Neural crest cell (in vitro differentiated cells): ENCODE data around the gene ACO2. TPM values are rescaled to one million over a fixed set of nuclear protein-coding genes. Genes with fewer than 3 reads are reported as not detected.

Experiments
- DNase-seq: peaks from one replicate; pipeline ENCODE4 v3.0.0; 2021; ENCODE audit warnings: low read depth, mixed read lengths, low spot score
- H3K27ac Mint-ChIP-seq: one replicate; pipeline ENCODE4 v1.8.0; 2021; ENCODE audit warnings: mild to moderate bottlenecking, mixed read lengths; ENCODE audit not compliant: unreplicated experiment
- H3K27me3 Mint-ChIP-seq: 2 replicates; pipeline ENCODE4 v1.8.0; 2021; ENCODE audit warnings: low read depth, mild to moderate bottlenecking, mixed read lengths
- H3K36me3 Mint-ChIP-seq: 2 replicates; pipeline ENCODE4 v1.8.0; 2021; ENCODE audit warnings: low read depth, mild to moderate bottlenecking, mixed read lengths
- H3K4me1 Mint-ChIP-seq: 2 replicates; pipeline ENCODE4 v1.8.0; 2021; ENCODE audit warnings: mixed read lengths
- H3K4me3 Mint-ChIP-seq: one replicate; pipeline ENCODE4 v1.8.0; 2021; ENCODE audit warnings: mild to moderate bottlenecking, mixed read lengths
- H3K9me3 Mint-ChIP-seq: 2 replicates; pipeline ENCODE4 v1.8.0; 2021; ENCODE audit warnings: mixed read lengths
- total RNA-seq: library from RNA; stranded (reverse); gene quantifications from 2 replicates; pipeline ENCODE4 v1.2.1, GENCODE V29; 2021
- TF ChIP-seq, protein P1 (sequence below): fragments of 200-600 bp; sonication (generic); conservative IDR thresholded peaks from 2 replicates; pipeline ENCODE4 v1.5.0; 2021; ENCODE audit warnings: antibody characterized with exemption, mild to moderate bottlenecking

ACO2 gene
- total RNA-seq, 1 donor from 2014 or later = 80.6 TPM

DNA sequence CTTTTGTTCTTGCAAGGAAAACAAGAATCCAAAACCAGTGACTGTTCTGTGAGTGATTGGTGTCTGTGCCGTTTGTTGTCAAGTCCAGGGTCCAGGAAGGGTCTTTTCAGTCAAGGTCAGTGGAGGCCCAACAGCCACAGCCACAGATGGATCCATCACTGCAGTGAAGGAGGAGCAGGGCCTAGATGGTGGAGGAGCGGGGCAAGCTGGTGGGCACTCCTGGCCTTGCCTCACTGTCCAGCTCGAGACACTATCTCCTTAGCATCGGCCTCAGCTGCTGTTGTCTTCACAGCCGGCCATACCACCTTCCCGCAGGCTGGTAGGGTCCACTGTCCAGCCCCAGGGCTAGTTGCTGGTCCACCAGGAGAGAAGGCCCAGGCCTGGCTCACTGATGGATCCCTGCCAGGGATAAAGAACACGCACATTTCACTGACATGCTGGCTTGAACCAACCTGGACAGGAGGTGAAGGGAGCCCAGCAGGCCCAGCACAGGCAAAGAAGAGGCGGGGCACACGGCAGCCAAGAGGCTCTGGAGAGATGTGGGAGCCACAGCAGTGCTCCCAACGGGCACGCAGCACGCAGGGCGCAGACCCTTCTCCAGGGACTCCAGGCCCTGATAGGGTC, 60.1 kb downstream of the ACO2 start:
- Mint-ChIP-seq H3K36me3 (peaks cover 10% of the 10 kb centered on the region), H3K4me3 (peak overlapping the region; percentile 3), H3K4me1 (no peaks in the 10 kb centered on the region), H3K9me3 (no peaks in the 10 kb centered on the region), H3K27me3 (no peaks in the 10 kb centered on the region), H3K27ac (no peak overlapping the region)
- TF ChIP-seq, protein P1, sequence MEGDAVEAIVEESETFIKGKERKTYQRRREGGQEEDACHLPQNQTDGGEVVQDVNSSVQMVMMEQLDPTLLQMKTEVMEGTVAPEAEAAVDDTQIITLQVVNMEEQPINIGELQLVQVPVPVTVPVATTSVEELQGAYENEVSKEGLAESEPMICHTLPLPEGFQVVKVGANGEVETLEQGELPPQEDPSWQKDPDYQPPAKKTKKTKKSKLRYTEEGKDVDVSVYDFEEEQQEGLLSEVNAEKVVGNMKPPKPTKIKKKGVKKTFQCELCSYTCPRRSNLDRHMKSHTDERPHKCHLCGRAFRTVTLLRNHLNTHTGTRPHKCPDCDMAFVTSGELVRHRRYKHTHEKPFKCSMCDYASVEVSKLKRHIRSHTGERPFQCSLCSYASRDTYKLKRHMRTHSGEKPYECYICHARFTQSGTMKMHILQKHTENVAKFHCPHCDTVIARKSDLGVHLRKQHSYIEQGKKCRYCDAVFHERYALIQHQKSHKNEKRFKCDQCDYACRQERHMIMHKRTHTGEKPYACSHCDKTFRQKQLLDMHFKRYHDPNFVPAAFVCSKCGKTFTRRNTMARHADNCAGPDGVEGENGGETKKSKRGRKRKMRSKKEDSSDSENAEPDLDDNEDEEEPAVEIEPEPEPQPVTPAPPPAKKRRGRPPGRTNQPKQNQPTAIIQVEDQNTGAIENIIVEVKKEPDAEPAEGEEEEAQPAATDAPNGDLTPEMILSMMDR = no peak
- no peak for DNase-seq

DNA sequence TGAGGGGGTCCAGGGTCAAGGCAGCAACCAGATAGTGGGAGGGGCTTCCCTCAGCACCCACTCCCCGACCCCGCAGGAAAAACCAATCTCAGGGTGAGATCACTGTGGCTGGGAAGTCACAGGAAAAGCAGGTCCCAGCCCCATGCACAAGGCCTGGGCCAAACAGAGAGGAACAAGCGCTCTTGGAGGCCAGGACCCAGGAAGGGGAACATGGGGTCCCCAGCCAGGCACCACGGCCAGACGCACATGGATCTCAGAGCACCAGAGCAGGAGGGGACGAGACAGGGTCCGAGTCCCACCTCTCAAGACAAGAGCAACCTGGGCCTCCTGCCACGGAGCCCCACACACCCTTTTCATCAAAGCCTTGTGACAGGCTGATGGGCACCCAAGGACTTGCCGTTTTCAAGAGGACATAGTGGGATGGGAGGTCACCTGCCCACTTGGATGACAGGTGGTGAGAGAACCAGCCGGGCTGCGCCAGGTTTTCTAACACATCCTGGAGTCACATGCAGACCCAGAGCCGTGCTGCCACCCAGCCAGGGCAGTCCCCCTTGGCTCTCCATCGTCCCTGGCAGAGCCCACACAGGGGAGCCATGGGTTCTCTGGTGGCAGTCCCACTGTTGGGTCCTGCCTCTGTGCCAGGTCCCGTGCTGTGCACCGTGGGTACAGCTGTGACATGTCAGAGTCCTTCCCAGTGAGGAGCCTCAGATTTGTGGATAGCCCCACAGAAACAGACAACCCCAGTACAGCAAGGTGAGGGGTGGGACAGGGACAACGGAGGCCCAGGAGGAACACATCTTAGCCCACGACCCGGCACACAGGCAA, 62.2 kb downstream of the ACO2 start:
- Mint-ChIP-seq H3K27me3 (peaks cover 3% of the 10 kb centered on the region), H3K36me3 (peaks cover 13% of the 10 kb centered on the region), H3K9me3 (no peaks in the 10 kb centered on the region), H3K4me1 (no peaks in the 10 kb centered on the region), H3K4me3 (no peak overlapping the region), H3K27ac (peak overlapping the region; percentile 43)
- DNase-seq = no peak
- TF ChIP-seq, protein P1 = no peak

DNA sequence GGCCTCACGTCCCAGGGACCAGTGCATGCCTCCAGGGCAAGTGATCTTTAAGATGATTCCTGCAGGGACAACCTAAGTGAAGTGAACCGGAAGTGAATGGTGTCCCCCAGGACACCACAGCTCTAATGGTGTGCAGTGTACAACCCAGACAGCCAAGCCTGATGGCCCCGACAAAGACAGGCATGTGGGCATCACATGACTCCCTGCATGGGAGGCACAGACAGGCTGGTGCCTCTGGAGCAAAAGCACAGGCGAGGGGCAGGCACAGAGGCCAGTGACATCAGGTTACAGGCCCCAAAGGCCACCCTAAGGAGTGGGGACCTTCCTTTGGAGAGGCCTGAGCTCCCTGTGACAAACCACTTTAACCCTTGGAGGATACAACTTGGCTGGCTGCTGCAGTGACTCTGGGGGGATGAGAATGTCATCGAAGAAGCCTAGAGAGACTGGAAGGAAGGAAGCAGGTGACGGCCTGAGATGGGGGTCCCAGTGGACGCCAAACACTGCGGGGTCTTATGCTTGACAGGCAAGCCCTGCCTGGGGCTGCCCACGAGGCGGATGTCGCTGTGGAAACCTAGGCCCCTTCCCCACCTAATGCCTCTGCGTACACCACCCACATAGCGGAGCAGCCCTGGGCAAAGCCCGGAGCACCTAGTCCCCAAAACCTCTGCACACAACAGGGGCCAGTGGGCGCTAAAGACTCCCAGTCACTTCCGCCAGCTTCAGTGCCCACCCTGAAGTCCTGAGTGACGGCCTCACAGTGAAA, 63.0 kb downstream of the ACO2 start:
- DNase-seq = no peak
- peaks cover 3% of the 10 kb centered on the region for H3K27me3 Mint-ChIP-seq
- H3K4me3 Mint-ChIP-seq = no peak overlapping the region
- TF ChIP-seq, protein P1 = no peak
- no peaks in the 10 kb centered on the region for H3K9me3 Mint-ChIP-seq
- H3K4me1 Mint-ChIP-seq = no peaks in the 10 kb centered on the region
- peak overlapping the region; percentile 27 for H3K27ac Mint-ChIP-seq
- H3K36me3 Mint-ChIP-seq = peaks cover 13% of the 10 kb centered on the region

DNA sequence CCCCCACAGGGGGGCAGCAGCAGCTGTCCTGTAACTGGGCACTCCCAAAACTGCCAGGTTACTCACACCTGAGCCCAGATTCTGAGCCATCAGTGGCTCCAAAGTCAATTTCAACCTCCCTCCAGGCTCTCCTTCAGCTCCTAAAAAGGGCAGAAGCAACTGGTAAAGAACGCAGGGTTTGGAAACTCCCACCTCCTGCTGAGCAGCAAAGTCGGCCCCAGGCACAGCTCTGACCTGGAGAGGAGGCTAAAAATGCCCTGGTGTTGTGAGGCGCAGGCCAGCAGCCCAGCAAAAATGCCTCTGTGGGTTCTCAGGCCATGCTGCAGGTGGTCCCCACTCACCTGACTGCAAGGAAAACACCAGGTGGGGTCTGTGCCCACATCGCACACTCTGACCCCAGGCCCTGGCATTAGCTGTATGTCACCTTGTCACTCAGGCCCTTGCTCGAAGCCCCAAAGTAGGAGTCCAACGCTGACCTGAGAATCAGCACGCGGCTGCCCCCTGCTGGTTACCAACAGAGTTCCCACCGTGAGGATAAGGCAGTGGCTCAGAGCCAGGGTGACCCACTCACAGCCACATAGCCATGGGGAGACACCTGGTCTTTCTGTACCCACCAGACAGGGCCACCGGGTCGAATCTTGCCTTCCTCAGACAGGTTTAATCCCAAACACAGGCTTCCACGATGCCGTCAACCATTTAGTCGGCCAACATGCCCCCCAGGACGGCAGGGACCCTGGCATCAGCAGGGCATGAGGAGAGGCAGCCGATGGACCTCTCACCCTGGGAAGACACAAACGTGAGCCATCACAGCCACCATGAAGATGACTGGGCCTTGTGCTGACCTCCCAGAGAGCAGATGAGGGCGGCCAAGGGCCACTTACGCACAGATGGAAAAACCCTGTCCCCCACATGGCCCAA, 64.2 kb downstream of the ACO2 start:
- H3K9me3 Mint-ChIP-seq = no peaks in the 10 kb centered on the region
- H3K27ac Mint-ChIP-seq = no peak overlapping the region
- peak overlapping the region; percentile 47 for H3K4me3 Mint-ChIP-seq
- TF ChIP-seq, protein P1 = peak; percentile 79
- H3K36me3 Mint-ChIP-seq = peaks cover 13% of the 10 kb centered on the region
- H3K27me3 Mint-ChIP-seq = peaks cover 3% of the 10 kb centered on the region
- peak; percentile 78 for DNase-seq
- no peaks in the 10 kb centered on the region for H3K4me1 Mint-ChIP-seq

DNA sequence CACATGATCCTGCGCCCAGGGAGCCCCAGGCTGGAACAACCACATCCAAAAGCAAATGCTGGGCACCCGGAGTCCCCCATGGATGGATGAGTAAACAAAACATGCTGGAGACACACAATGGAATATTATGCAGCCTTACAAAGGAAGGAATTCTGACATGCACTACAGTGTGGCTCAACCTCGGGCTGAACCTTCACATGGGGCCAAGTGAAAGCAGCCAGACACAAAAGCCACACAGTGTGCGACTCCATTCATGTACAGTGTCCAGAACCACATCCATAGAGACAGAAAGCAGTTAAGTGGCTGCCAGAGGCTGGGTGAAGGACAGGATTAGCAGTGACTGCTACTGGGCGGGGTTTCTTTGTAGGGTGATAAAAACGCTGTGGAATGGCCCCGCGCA, 65.3 kb downstream of the ACO2 start:
- H3K36me3 Mint-ChIP-seq = peaks cover 9% of the 10 kb centered on the region
- H3K4me1 Mint-ChIP-seq = no peaks in the 10 kb centered on the region
- H3K4me3 Mint-ChIP-seq = no peak overlapping the region
- peaks cover 3% of the 10 kb centered on the region for H3K27me3 Mint-ChIP-seq
- H3K9me3 Mint-ChIP-seq = no peaks in the 10 kb centered on the region
- H3K27ac Mint-ChIP-seq = no peak overlapping the region
- DNase-seq = no peak
- TF ChIP-seq, protein P1 = no peak
